ENCODE measurements around the gene FAM217B. TPM values are rescaled to one million over a fixed set of nuclear protein-coding genes. Genes with fewer than 3 reads are reported as not detected.

FAM217B gene
- total and polyA plus RNA-seq, 2 donors (not counting 3 experiments of a cell fraction or from before 2014, with no cell fraction given), result 2.7 to 8.2 TPM

- ChIA-PET CTCF (no interaction called here), POLR2A (no interaction called here)
- Histone ChIP-seq H3K9me1 (replicated peaks; ENCODE audit: control insufficient read depth, extremely low read depth, insufficient read depth, low read length) (no peaks in the 10 kb centered on the region), H3K79me2 (ENCODE audit: control insufficient read depth, insufficient read depth, low read length) (no peaks in the 10 kb centered on the region), H3K27me3 (ENCODE audit: control insufficient read depth in 2 of 2, insufficient read depth in 2 of 2, low read length in 2 of 2) (no peaks in the 10 kb centered on the region), H3K27ac (ENCODE audit: insufficient read depth, low read depth, low read length) (no peak overlapping the region), H2AFZ (ENCODE audit: low read depth, low read length) (no peak overlapping the region), H3K4me3 (replicated peaks in 1 of 3; ENCODE audit: insufficient read depth in 1 of 3, low read depth in 1 of 3, low read length in 3 of 3) (no peak overlapping the region), H4K20me1 (replicated peaks; ENCODE audit: control insufficient read depth, extremely low read depth, insufficient read depth, low read length) (no peaks in the 10 kb centered on the region), H3K9me3 (replicated peaks; ENCODE audit: control insufficient read depth, insufficient read depth, low read length) (no peaks in the 10 kb centered on the region), H3K9ac (replicated peaks; ENCODE audit: extremely low read depth, insufficient read depth, low read length) (no peak overlapping the region), H3K4me1 (ENCODE audit: control insufficient read depth, extremely low read depth, insufficient read depth, low read length) (no peaks in the 10 kb centered on the region), H3K4me2 (ENCODE audit: insufficient read depth, low read length) (no peak overlapping the region), H3K36me3 (ENCODE audit: control insufficient read depth in 2 of 2, extremely low read depth in 1 of 2, insufficient read depth in 2 of 2, low read length in 2 of 2) (no peaks in the 10 kb centered on the region)
- dilution Hi-C loops (cut with MboI; ENCODE audit: extremely low pct_ligation_motif_present, low sequenced_read_pairs), result no loop called here
- BruUV-seq (replicated peaks), result no TSS peak
- DNase-seq (ENCODE audit: low read depth, low spot score), result no peak
- intact Hi-C loops (cut with micrococcal nuclease), result no loop called here
- no peak for FAIRE-seq
- TF ChIP-seq GATA2 (IDR thresholded peaks at IDR 0.05; ENCODE audit: insufficient read depth, insufficient read length, low read depth, low read length) (no peak), JUN (IDR thresholded peaks at IDR 0.05; ENCODE audit: borderline replicate concordance, insufficient read depth, insufficient read length, low read depth) (no peak), MYC (IDR thresholded peaks at IDR 0.05; ENCODE audit: low read depth, low read length) (no peak), EZH2 (IDR thresholded peaks at IDR 0.05; ENCODE audit: borderline replicate concordance, low read depth, low read length, severe bottlenecking) (no peak), CTCF (IDR thresholded peaks at IDR 0.05; ENCODE audit: extremely low read depth in 1 of 2, insufficient read depth in 1 of 2, low read depth in 1 of 2, low read length in 2 of 2) (no peak), MAX (IDR thresholded peaks at IDR 0.05; ENCODE audit: insufficient read depth, insufficient read length) (no peak), POLR2A (IDR thresholded peaks at IDR 0.05; ENCODE audit: low read depth, low read length) (no peak), FOS (IDR thresholded peaks at IDR 0.05; ENCODE audit: borderline replicate concordance, insufficient read depth, low read length) (no peak)
These were observed 31.2 kb downstream of the FAM217B start for GRCh38 chr20:59971428-59971827.

Data from endothelial cell of umbilical vein (primary cell).